CD4-positive, alpha-beta T cell (primary cell): ENCODE results near the gene TTYH3. TPM values are rescaled to one million over a fixed set of nuclear protein-coding genes. Genes with fewer than 3 reads are reported as not detected.
A peak's percentile ranks its signal among the peaks of the same experiment; 100 is the strongest.

Source experiments
- ATAC-seq: fragments of 200-7000 bp; cut with Tn5 transposase; one replicate; pipeline ENCODE4 v1.10.0; 2022; ENCODE audit warnings: mild to moderate bottlenecking; ENCODE audit not compliant: poor library complexity
- CTCF ChIA-PET: fragments of 350-600 bp; sonication (Branson Sonifier 250); formaldehyde crosslinking; loops from one replicate; lab custom pipeline; 2021; ENCODE audit warnings: antibody characterized with exemption, inconsistent platforms; lab: Charles Lee
- POLR2A ChIA-PET: fragments of 350-600 bp; sonication (Branson Sonifier 250); formaldehyde crosslinking; loops from one replicate; lab custom pipeline; 2021; ENCODE audit warnings: antibody characterized with exemption, inconsistent platforms; lab: Charles Lee
- DNase-seq, 14 experiments: peaks; one replicate each; pipeline ENCODE4 v3.0.0-alpha.2; 2013 to 2020; ENCODE audit warnings: mixed read lengths in 2 of 14
- H3K27ac ChIP-seq, 2 donors: one replicate each; pipeline versions ENCODE4 v1.5.1 to v1.7.0; 2013; ENCODE audit warnings: low read length in 2 of 2, low read depth in 1 of 2, mild to moderate bottlenecking in 1 of 2
- H3K27me3 ChIP-seq, 2 experiments: 1 replicate in 1 of 2; 2 replicates in 1 of 2; pipeline versions ENCODE4 v1.6.1 to v1.7.0; 2013; ENCODE audit warnings: low read length in 2 of 2, control low read depth in 1 of 2, mild to moderate bottlenecking in 1 of 2, moderate library complexity in 1 of 2; ENCODE audit not compliant: insufficient read depth in 2 of 2, control insufficient read depth in 1 of 2
- H3K36me3 ChIP-seq: one replicate; pipeline ENCODE4 v1.6.1; 2013; ENCODE audit warnings: low read length, control low read depth; ENCODE audit not compliant: insufficient read depth
- H3K4me1 ChIP-seq: one replicate; pipeline ENCODE4 v1.6.1; 2013; ENCODE audit warnings: low read length, control low read depth; ENCODE audit not compliant: insufficient read depth
- H3K4me3 ChIP-seq: one replicate; pipeline ENCODE4 v1.5.1; 2013; ENCODE audit warnings: mild to moderate bottlenecking, low read length, moderate library complexity
- H3K9me3 ChIP-seq, 2 experiments: 1 replicate in 1 of 2; 2 replicates in 1 of 2; pipeline versions ENCODE4 v1.6.1 to v1.7.0; 2013; ENCODE audit warnings: low read length in 2 of 2, mild to moderate bottlenecking in 2 of 2, control low read depth in 1 of 2, moderate library complexity in 1 of 2; ENCODE audit not compliant: control insufficient read depth in 1 of 2, insufficient read depth in 1 of 2
- H3K27ac Mint-ChIP-seq: one replicate; pipeline ENCODE4 v1.8.0; 2020; ENCODE audit warnings: mixed read lengths
- H3K27me3 Mint-ChIP-seq: one replicate; pipeline ENCODE4 v1.8.0; 2021; ENCODE audit warnings: mixed read lengths
- H3K36me3 Mint-ChIP-seq: one replicate; pipeline ENCODE4 v1.8.0; 2021; ENCODE audit warnings: low read depth, mixed read lengths
- H3K4me1 Mint-ChIP-seq: one replicate; pipeline ENCODE4 v1.8.0; 2021; ENCODE audit warnings: low read depth, mixed read lengths
- H3K4me3 Mint-ChIP-seq: one replicate; pipeline ENCODE4 v1.8.0; 2020; ENCODE audit warnings: mild to moderate bottlenecking, mixed read lengths
- H3K9me3 Mint-ChIP-seq: one replicate; pipeline ENCODE4 v1.8.0; 2020; ENCODE audit warnings: mixed read lengths
- CTCF ChIP-seq: fragments of 200-600 bp; IDR thresholded peaks from one replicate; pipeline ENCODE4 v1.8.0; 2022; ENCODE audit warnings: antibody characterized with exemption, mild to moderate bottlenecking
- intact Hi-C, 2 experiments: fragments of 100-400 bp; cut with DNase I in 1 of 2; cut with micrococcal nuclease in 1 of 2; formaldehyde crosslinking; loops; one replicate each; pipeline versions ENCODE4 v1.15.1 to v1.9.0; 2023 to 2025; cut with DNase I, micrococcal nuclease
- total RNA-seq, 174 experiments: library from RNA in 2 of 174; stranded (reverse) in 2 of 174; gene quantifications; one replicate each; pipeline ENCODE4 v1.2.3 and lab custom pipeline; 2021 to 2026

TTYH3 gene
- total RNA-seq, 2 experiments from 2014 or later: 7.9 to 9.3 TPM

- peak in 1 of 14 experiments; percentile 20 for DNase-seq
- no peak for TF ChIP-seq CTCF
- no peak overlapping the region for H3K27ac ChIP-seq
- H3K9me3 Mint-ChIP-seq: no peaks in the 10 kb centered on the region
- no peaks in the 10 kb centered on the region for H3K27me3 Mint-ChIP-seq
- ATAC-seq: no peak
- no peak overlapping the region for H3K27ac Mint-ChIP-seq
- H3K4me3 ChIP-seq: no peak overlapping the region
- H3K36me3 Mint-ChIP-seq: no peaks in the 10 kb centered on the region
- H3K36me3 ChIP-seq: no peaks in the 10 kb centered on the region
- intact Hi-C loops: no loop called here
- H3K4me1 ChIP-seq: peaks cover 13% of the 10 kb centered on the region
- ChIA-PET POLR2A (no interaction called here), CTCF (no interaction called here)
- H3K4me1 Mint-ChIP-seq: peaks cover under 1% of the 10 kb centered on the region
- H3K27me3 ChIP-seq: no peaks in the 10 kb centered on the region
- no peak overlapping the region for H3K4me3 Mint-ChIP-seq
- no peaks in the 10 kb centered on the region for H3K9me3 ChIP-seq
Observed at GRCh38 chr7:2639181-2639681, 7.4 kb downstream of the TTYH3 start.

DNA sequence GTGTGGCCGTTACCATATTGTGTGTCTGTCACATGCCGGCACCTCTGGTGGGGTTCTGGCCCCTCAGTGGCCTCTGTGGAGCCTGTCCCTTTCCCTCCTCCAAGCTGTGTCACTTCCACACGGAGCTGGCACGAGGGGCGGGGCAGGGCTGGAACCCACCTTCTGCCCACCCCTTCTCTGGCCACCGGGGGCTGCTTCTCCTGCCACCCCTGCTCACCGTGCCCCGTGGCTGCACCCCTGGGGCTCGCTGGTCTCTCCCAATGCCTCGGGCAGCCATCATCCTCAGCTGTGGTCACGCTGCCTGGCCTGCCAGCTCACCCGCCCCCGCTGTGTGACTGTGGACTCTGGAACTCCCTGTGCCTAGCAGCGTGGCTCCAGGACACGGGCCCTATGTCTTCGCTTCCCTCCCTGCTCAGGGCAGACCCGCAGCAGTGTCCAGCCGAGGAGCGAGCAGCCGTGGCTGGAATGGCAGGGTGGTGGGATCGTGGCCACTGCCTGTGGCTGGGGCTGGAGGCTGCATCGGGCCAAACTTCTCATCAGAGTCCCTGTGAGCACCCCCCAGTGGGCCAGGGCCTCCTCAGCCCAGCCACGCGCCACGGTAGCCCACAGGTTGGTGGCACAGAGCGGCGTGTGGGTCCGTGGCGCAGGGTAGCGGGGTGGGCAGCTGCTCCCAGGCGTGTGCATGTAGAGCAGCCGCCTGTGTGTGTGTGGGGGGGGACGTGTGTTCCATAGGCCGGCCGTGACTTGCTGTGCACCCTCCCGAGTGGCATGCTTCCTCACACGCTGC, 8.1 kb downstream of the TTYH3 start:
- no peaks in the 10 kb centered on the region for H3K36me3 Mint-ChIP-seq
- TF ChIP-seq CTCF: no peak
- intact Hi-C loops: no loop called here
- H3K4me1 Mint-ChIP-seq: peaks cover 2% of the 10 kb centered on the region
- no peaks in the 10 kb centered on the region for H3K36me3 ChIP-seq
- no peak overlapping the region for H3K27ac ChIP-seq
- no peaks in the 10 kb centered on the region for H3K27me3 ChIP-seq
- no peak overlapping the region for H3K4me3 ChIP-seq
- POLR2A ChIA-PET: no interaction called here
- H3K27ac Mint-ChIP-seq: no peak overlapping the region
- peak in 1 of 14 experiments; percentile 19 for DNase-seq
- no peak overlapping the region for H3K4me3 Mint-ChIP-seq
- no peaks in the 10 kb centered on the region for H3K9me3 Mint-ChIP-seq
- H3K4me1 ChIP-seq: peaks cover 16% of the 10 kb centered on the region
- H3K9me3 ChIP-seq: no peaks in the 10 kb centered on the region
- H3K27me3 Mint-ChIP-seq: no peaks in the 10 kb centered on the region
- ATAC-seq: no peak
- CTCF ChIA-PET: no interaction called here

- H3K36me3 Mint-ChIP-seq: no peaks in the 10 kb centered on the region
- no peaks in the 10 kb centered on the region for H3K9me3 Mint-ChIP-seq
- intact Hi-C loops: no loop called here
- H3K9me3 ChIP-seq: no peaks in the 10 kb centered on the region
- ATAC-seq (no peak), DNase-seq (no peak)
- H3K27me3 Mint-ChIP-seq: no peaks in the 10 kb centered on the region
- no peak overlapping the region for H3K4me3 ChIP-seq
- H3K4me3 Mint-ChIP-seq: no peak overlapping the region
- POLR2A ChIA-PET: no interaction called here
- no peaks in the 10 kb centered on the region for H3K27me3 ChIP-seq
- no peak overlapping the region for H3K27ac ChIP-seq
- H3K4me1 Mint-ChIP-seq: peaks cover 7% of the 10 kb centered on the region
- no peaks in the 10 kb centered on the region for H3K36me3 ChIP-seq
- H3K27ac Mint-ChIP-seq: no peak overlapping the region
- no peak for TF ChIP-seq CTCF
- CTCF ChIA-PET: no interaction called here
- H3K4me1 ChIP-seq: peaks cover 19% of the 10 kb centered on the region
Observed at GRCh38 chr7:2640482-2640830, 8.7 kb downstream of the TTYH3 start.
